DOHH2 (cell line): ENCODE results near the gene APAF1.

Experiments
- H3F3A ChIP-seq: fragments of 200-600 bp; sonication (generic), shearing (Covaris generic); 2 replicates; pipeline ENCODE4 v1.6.0; 2016; ENCODE audit warnings: antibody characterized with exemption, mild to moderate bottlenecking; ENCODE audit not compliant: control insufficient read depth, insufficient read depth
- H3K27ac ChIP-seq: fragments of 200-600 bp; sonication (generic); 2 replicates; pipeline ENCODE4 v1.5.1; 2014; ENCODE audit warnings: low read depth, mild to moderate bottlenecking, low read length, moderate library complexity
- H3K27me3 ChIP-seq: fragments of 200-600 bp; sonication (generic); 2 replicates; pipeline ENCODE4 v1.6.1; 2014; ENCODE audit warnings: mild to moderate bottlenecking, low read length, mixed read lengths; ENCODE audit not compliant: control insufficient read depth
- H3K36me3 ChIP-seq: fragments of 200-600 bp; sonication (generic); 2 replicates; pipeline ENCODE4 v1.6.1; 2014; ENCODE audit warnings: mild to moderate bottlenecking, low read length, moderate library complexity, mixed read lengths; ENCODE audit not compliant: control insufficient read depth
- H3K4me1 ChIP-seq: fragments of 200-600 bp; sonication (generic); 2 replicates; pipeline ENCODE4 v1.6.1; 2014; ENCODE audit warnings: mild to moderate bottlenecking, low read length, mixed read lengths; ENCODE audit not compliant: control insufficient read depth
- H3K4me2 ChIP-seq: fragments of 200-600 bp; sonication (generic); 2 replicates; pipeline ENCODE4 v1.6.0; 2014; ENCODE audit warnings: mild to moderate bottlenecking, low read length, moderate library complexity
- H3K4me3 ChIP-seq: fragments of 200-600 bp; sonication (generic); 2 replicates; pipeline ENCODE4 v1.5.1; 2014; ENCODE audit warnings: mild to moderate bottlenecking, low read length, mixed read lengths
- H3K79me2 ChIP-seq: fragments of 200-600 bp; sonication (generic); 2 replicates; pipeline ENCODE4 v1.6.1; 2014; ENCODE audit warnings: mild to moderate bottlenecking, low read length, mixed read lengths; ENCODE audit not compliant: control insufficient read depth
- H3K9me2 ChIP-seq: fragments of 200-600 bp; sonication (generic); replicated peaks from 2 replicates; pipeline ENCODE4 v1.6.1; 2014; ENCODE audit warnings: mild to moderate bottlenecking, low read length, mixed read lengths; ENCODE audit not compliant: control insufficient read depth
- H3K9me3 ChIP-seq: fragments of 200-600 bp; sonication (generic); 2 replicates; pipeline ENCODE4 v1.6.1; 2014; ENCODE audit warnings: antibody characterized with exemption, low read length, mixed read lengths; ENCODE audit not compliant: control insufficient read depth, insufficient read depth
- H4K20me1 ChIP-seq: fragments of 200-600 bp; sonication (generic); 2 replicates; pipeline ENCODE4 v1.6.0; 2014; ENCODE audit warnings: low read depth, mild to moderate bottlenecking, antibody characterized with exemption, low read length, moderate library complexity; ENCODE audit not compliant: control insufficient read depth, insufficient read depth
- EZH2phosphoT487 ChIP-seq: fragments of 200-600 bp; sonication (generic); IDR thresholded peaks from 2 replicates; pipeline ENCODE4 v1.6.1; 2017; ENCODE audit warnings: borderline replicate concordance, mild to moderate bottlenecking, antibody characterized with exemption, low read length, moderate library complexity, mixed read lengths
- TF ChIP-seq, protein P1 (sequence below): fragments of 200-600 bp; sonication (generic); IDR thresholded peaks from one replicate; pipeline ENCODE4 v1.5.1; 2014; ENCODE audit warnings: antibody characterized with exemption, mild to moderate bottlenecking, low read depth, low read length; ENCODE audit not compliant: poor library complexity, severe bottlenecking

APAF1 gene

DNA sequence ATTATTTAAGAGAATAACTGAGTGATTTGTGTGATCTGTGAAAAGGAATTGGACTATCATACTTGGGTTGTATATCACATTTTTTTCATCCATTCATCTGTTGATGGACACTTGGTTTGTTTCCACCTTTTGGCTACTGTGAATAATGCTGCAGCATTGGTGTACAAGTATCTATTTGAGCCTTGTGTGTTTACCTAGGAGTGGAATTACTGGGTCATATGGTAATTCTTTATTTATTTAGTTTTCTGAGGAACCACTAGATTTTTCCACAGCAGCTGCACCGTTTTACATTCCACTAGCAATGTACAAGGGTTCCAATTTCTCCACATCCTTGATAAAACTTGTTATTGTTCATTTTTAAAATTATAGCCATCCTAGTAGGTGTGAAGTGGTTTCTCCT, 56.1 kb downstream of the APAF1 start:
- no peaks in the 10 kb centered on the region for H3F3A ChIP-seq
- peaks cover 4% of the 10 kb centered on the region; the same call in 1 of the 2 replicates for H3K4me1 ChIP-seq
- H3K27me3 ChIP-seq = no peaks in the 10 kb centered on the region
- H3K36me3 ChIP-seq = peaks cover 24% of the 10 kb centered on the region
- no peaks in the 10 kb centered on the region for H3K79me2 ChIP-seq
- no peak overlapping the region for H3K27ac ChIP-seq
- no peaks in the 10 kb centered on the region for H3K9me2 ChIP-seq
- no peaks in the 10 kb centered on the region for H3K9me3 ChIP-seq
- H3K4me2 ChIP-seq = no peak overlapping the region
- no peak overlapping the region for H3K4me3 ChIP-seq
- TF ChIP-seq, protein P1, sequence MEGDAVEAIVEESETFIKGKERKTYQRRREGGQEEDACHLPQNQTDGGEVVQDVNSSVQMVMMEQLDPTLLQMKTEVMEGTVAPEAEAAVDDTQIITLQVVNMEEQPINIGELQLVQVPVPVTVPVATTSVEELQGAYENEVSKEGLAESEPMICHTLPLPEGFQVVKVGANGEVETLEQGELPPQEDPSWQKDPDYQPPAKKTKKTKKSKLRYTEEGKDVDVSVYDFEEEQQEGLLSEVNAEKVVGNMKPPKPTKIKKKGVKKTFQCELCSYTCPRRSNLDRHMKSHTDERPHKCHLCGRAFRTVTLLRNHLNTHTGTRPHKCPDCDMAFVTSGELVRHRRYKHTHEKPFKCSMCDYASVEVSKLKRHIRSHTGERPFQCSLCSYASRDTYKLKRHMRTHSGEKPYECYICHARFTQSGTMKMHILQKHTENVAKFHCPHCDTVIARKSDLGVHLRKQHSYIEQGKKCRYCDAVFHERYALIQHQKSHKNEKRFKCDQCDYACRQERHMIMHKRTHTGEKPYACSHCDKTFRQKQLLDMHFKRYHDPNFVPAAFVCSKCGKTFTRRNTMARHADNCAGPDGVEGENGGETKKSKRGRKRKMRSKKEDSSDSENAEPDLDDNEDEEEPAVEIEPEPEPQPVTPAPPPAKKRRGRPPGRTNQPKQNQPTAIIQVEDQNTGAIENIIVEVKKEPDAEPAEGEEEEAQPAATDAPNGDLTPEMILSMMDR = no peak
- TF ChIP-seq EZH2phosphoT487 = no peak
- no peaks in the 10 kb centered on the region for H4K20me1 ChIP-seq

DNA sequence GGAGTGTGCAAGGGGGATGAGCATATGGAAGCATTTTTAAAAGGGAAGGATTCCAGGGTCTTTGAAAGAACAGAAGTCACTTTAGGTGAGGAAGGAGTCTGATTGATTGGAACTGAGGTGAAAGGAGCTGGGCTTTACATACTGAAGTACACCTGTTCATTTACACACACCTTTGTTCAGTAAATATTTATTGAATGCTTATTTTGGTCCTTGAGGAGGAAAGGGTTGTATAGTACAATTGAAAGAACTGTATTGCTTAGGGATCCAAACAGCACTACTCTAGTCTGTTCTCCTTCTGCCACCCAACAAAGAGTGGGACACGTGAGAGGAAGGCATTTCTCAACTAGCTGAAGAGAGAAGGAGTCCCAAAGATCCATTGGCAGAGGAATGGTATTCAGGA, 63.9 kb downstream of the APAF1 start:
- Histone ChIP-seq H4K20me1 (no peaks in the 10 kb centered on the region), H3K4me2 (no peak overlapping the region), H3K9me3 (no peaks in the 10 kb centered on the region), H3K27ac (no peak overlapping the region), H3F3A (no peaks in the 10 kb centered on the region), H3K27me3 (no peaks in the 10 kb centered on the region), H3K4me3 (no peak overlapping the region), H3K36me3 (peaks cover 22% of the 10 kb centered on the region), H3K79me2 (no peaks in the 10 kb centered on the region), H3K4me1 (no peaks in the 10 kb centered on the region), H3K9me2 (no peaks in the 10 kb centered on the region)
- TF ChIP-seq, protein P1 = no peak
- TF ChIP-seq EZH2phosphoT487 = no peak

DNA sequence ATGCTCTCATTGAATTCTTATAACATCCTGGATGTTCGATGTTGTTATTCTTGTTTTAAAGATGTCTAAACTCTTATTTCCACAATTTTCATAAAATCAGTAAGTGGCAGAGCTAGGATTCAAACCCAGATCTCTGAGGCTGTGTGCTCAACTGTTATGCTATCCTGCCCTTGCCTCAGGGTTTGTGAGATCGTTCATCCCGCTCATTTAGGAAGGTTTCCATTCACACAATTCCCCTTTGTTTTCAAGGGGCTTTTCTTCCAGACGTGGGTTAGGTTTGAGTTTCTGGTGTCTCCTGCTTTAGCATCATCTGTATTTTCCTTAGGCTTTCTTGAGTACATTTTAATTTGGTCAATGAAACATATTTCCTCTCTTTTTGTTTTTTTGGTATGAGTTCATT, 69.3 kb downstream of the APAF1 start:
- Histone ChIP-seq H3K27ac (no peak overlapping the region), H3K4me3 (no peak overlapping the region), H3K9me2 (no peaks in the 10 kb centered on the region), H3K9me3 (no peaks in the 10 kb centered on the region), H3K27me3 (no peaks in the 10 kb centered on the region), H3K4me2 (no peak overlapping the region), H3K36me3 (peaks cover 15% of the 10 kb centered on the region), H3K79me2 (no peaks in the 10 kb centered on the region), H3K4me1 (peaks cover 8% of the 10 kb centered on the region), H4K20me1 (no peaks in the 10 kb centered on the region), H3F3A (no peaks in the 10 kb centered on the region)
- TF ChIP-seq EZH2phosphoT487 = no peak
- TF ChIP-seq, protein P1 = no peak
